ENCODE data around the gene C1QTNF9.
"Not testable (repeated sequence)": the region's sequence is repeated elsewhere in the genome, so short reads cannot be mapped to it uniquely, and the experiment has no call there.

Gene C1QTNF9

GRCh38 chr13:24357756-24358155 is 48.4 kb downstream of the C1QTNF9 start:
- no peak overlapping the region for H3K4me3 ChIP-seq (ENCODE audit: low read depth, low read length)
- in situ Hi-C loops (cut with HindIII; ENCODE audit: low sequenced_read_pairs), result no loop called here
- no peak for DNase-seq (ENCODE audit: low read depth, low spot score)
- TF ChIP-seq CTCF (IDR thresholded peaks at IDR 0.05; ENCODE audit: low read depth, low read length), result no peak

GRCh38 chr13:24358836-24359235 is 49.5 kb downstream of the C1QTNF9 start:
- in situ Hi-C loops (cut with HindIII; ENCODE audit: low sequenced_read_pairs); DNase-seq (ENCODE audit: low read depth, low spot score); H3K4me3 ChIP-seq (ENCODE audit: low read depth, low read length): not testable (repeated sequence)

GRCh38 chr13:24359252-24359651 is 49.9 kb downstream of the C1QTNF9 start:
- in situ Hi-C loops (cut with HindIII; ENCODE audit: low sequenced_read_pairs); DNase-seq (ENCODE audit: low read depth, low spot score): not testable (repeated sequence)

GRCh38 chr13:24360106-24360505 is 50.7 kb downstream of the C1QTNF9 start:
- in situ Hi-C loops (cut with HindIII; ENCODE audit: low sequenced_read_pairs), result no loop called here
- no peak for DNase-seq (ENCODE audit: low read depth, low spot score)
- no peak overlapping the region for H3K4me3 ChIP-seq (ENCODE audit: low read depth, low read length)
- TF ChIP-seq CTCF (IDR thresholded peaks at IDR 0.05; ENCODE audit: low read depth, low read length), result no peak

More at GRCh38 chr13:24359252-24359651, 49.9 kb downstream of the C1QTNF9 start:
- H3K4me3 ChIP-seq (ENCODE audit: low read depth, low read length), result not testable (repeated sequence)

GRCh38 chr13:24361113-24361512 is 51.7 kb downstream of the C1QTNF9 start:
- no peak overlapping the region for H3K4me3 ChIP-seq (ENCODE audit: low read depth, low read length)
- no peak for TF ChIP-seq CTCF (IDR thresholded peaks at IDR 0.05; ENCODE audit: low read depth, low read length)
- DNase-seq (ENCODE audit: low read depth, low spot score), result no peak
- in situ Hi-C loops (cut with HindIII; ENCODE audit: low sequenced_read_pairs), result no loop called here

- TF ChIP-seq CTCF (IDR thresholded peaks at IDR 0.05; ENCODE audit: low read depth, low read length), result no peak
- no peak for DNase-seq (ENCODE audit: low read depth, low spot score)
- in situ Hi-C loops (cut with HindIII; ENCODE audit: low sequenced_read_pairs), result no loop called here
- H3K4me3 ChIP-seq (ENCODE audit: low read depth, low read length), result no peak overlapping the region
These were observed 52.5 kb downstream of the C1QTNF9 start for GRCh38 chr13:24361852-24362366.

GRCh38 chr13:24362435-24362952 is 53.1 kb downstream of the C1QTNF9 start:
- no peak overlapping the region for H3K4me3 ChIP-seq (ENCODE audit: low read depth, low read length)
- TF ChIP-seq CTCF (IDR thresholded peaks at IDR 0.05; ENCODE audit: low read depth, low read length), result no peak
- DNase-seq (ENCODE audit: low read depth, low spot score), result no peak
- in situ Hi-C loops (cut with HindIII; ENCODE audit: low sequenced_read_pairs), result no loop called here

GRCh38 chr13:24365191-24365590 is 55.8 kb downstream of the C1QTNF9 start:
- no peak for DNase-seq (ENCODE audit: low read depth, low spot score)
- no peak overlapping the region for H3K4me3 ChIP-seq (ENCODE audit: low read depth, low read length)
- in situ Hi-C loops (cut with HindIII; ENCODE audit: low sequenced_read_pairs), result no loop called here
- no peak for TF ChIP-seq CTCF (IDR thresholded peaks at IDR 0.05; ENCODE audit: low read depth, low read length)

GRCh38 chr13:24366315-24366714 is 56.9 kb downstream of the C1QTNF9 start:
- in situ Hi-C loops (cut with HindIII; ENCODE audit: low sequenced_read_pairs); DNase-seq (ENCODE audit: low read depth, low spot score); H3K4me3 ChIP-seq (ENCODE audit: low read depth, low read length): not testable (repeated sequence)

- in situ Hi-C loops (cut with HindIII; ENCODE audit: low sequenced_read_pairs), result not testable (repeated sequence)
These were observed 61.9 kb downstream of the C1QTNF9 start for GRCh38 chr13:24371273-24371672.

More at GRCh38 chr13:24371273-24371672, 61.9 kb downstream of the C1QTNF9 start:
- not testable (repeated sequence) for H3K4me3 ChIP-seq (ENCODE audit: low read depth, low read length); DNase-seq (ENCODE audit: low read depth, low spot score)

All from astrocyte of the spinal cord (primary cell).